Islet precursor cell (in vitro differentiated cells): Measurements from ENCODE around the gene PIGN.
"Not testable (repeated sequence)": the region's sequence is repeated elsewhere in the genome, so short reads cannot be mapped to it uniquely, and the experiment has no call there.

ENCODE experiments used
- DNase-seq: peaks from one replicate; pipeline ENCODE4 v3.0.0-alpha.2; 2018

The PIGN gene

GRCh38 chr18:62054929-62055498, 131.8 kb downstream of the PIGN start:
- no peak for DNase-seq

- DNase-seq, result no peak
Observed at GRCh38 chr18:62048279-62048678, 138.6 kb downstream of the PIGN start.

GRCh38 chr18:62045316-62045715, 141.5 kb downstream of the PIGN start:
- DNase-seq, result no peak

GRCh38 chr18:62044490-62045000, 142.3 kb downstream of the PIGN start:
- DNase-seq, result no peak

- no peak for DNase-seq
Observed at GRCh38 chr18:62037989-62038778, 148.7 kb downstream of the PIGN start.

GRCh38 chr18:62037012-62037742, 149.7 kb downstream of the PIGN start:
- DNase-seq, result no peak

GRCh38 chr18:62034286-62034685, 152.6 kb downstream of the PIGN start:
- not testable (repeated sequence) for DNase-seq

GRCh38 chr18:62033756-62034155, 153.1 kb downstream of the PIGN start:
- no peak for DNase-seq

- DNase-seq, result no peak
Observed at GRCh38 chr18:62033207-62033606, 153.6 kb downstream of the PIGN start.

GRCh38 chr18:62030091-62030985, 156.5 kb downstream of the PIGN start:
- peak; percentile 65 for DNase-seq

- DNase-seq, result no peak
Observed at GRCh38 chr18:62028715-62029114, 158.1 kb downstream of the PIGN start.

- DNase-seq, result no peak
Observed at GRCh38 chr18:62027914-62028520, 158.8 kb downstream of the PIGN start.

GRCh38 chr18:62026586-62026985, 160.3 kb downstream of the PIGN start:
- peak; percentile 87 for DNase-seq

GRCh38 chr18:62024983-62025382, 161.9 kb downstream of the PIGN start:
- no peak for DNase-seq

- DNase-seq, result no peak
Observed at GRCh38 chr18:62023536-62023935, 163.3 kb downstream of the PIGN start.

GRCh38 chr18:62018759-62019041, 168.2 kb downstream of the PIGN start:
- DNase-seq, result no peak

- DNase-seq, result no peak
Observed at GRCh38 chr18:62018034-62018758, 168.7 kb downstream of the PIGN start.

GRCh38 chr18:62017618-62018017, 169.2 kb downstream of the PIGN start:
- no peak for DNase-seq

- DNase-seq, result no peak
Observed at GRCh38 chr18:62011416-62011815, 175.4 kb downstream of the PIGN start.

- DNase-seq, result no peak
Observed at GRCh38 chr18:62009521-62009920, 177.3 kb downstream of the PIGN start.

GRCh38 chr18:62001396-62001795, 185.5 kb downstream of the PIGN start:
- DNase-seq, result no peak

GRCh38 chr18:61998957-61999356, 187.9 kb downstream of the PIGN start:
- no peak for DNase-seq
